Neural progenitor cell (in vitro differentiated cells): ENCODE results near the gene EFCAB8. TPM values are rescaled to one million over a fixed set of nuclear protein-coding genes. Genes with fewer than 3 reads are reported as not detected.

Source experiments
- DNase-seq: peaks from one replicate; pipeline ENCODE4 v3.0.0-alpha.2; 2016; ENCODE audit warnings: low spot score
- H2AFZ ChIP-seq: fragments of 200-600 bp; sonication (generic); replicated peaks from 2 replicates; pipeline ENCODE4 v1.6.1; 2016; ENCODE audit warnings: antibody characterized with exemption
- H3F3A ChIP-seq: fragments of 200-600 bp; sonication (generic); 2 replicates; pipeline ENCODE4 v1.6.1; 2016; ENCODE audit warnings: antibody characterized with exemption, low read depth
- H3K27ac ChIP-seq: fragments of 200-600 bp; sonication (generic); 2 replicates; pipeline ENCODE4 v1.5.1; 2016; ENCODE audit warnings: mild to moderate bottlenecking
- H3K27me3 ChIP-seq: fragments of 200-600 bp; sonication (generic); 2 replicates; pipeline ENCODE4 v1.6.1; 2016; ENCODE audit warnings: mild to moderate bottlenecking, moderate library complexity
- H3K36me3 ChIP-seq: fragments of 200-600 bp; sonication (generic); 2 replicates; pipeline ENCODE4 v1.5.1; 2016
- H3K4me1 ChIP-seq: fragments of 200-600 bp; sonication (generic); 2 replicates; pipeline ENCODE4 v1.6.1; 2016; ENCODE audit warnings: mixed run types
- H3K4me2 ChIP-seq: fragments of 200-600 bp; sonication (generic); 2 replicates; pipeline ENCODE4 v1.6.1; 2016
- H3K4me3 ChIP-seq: fragments of 200-600 bp; sonication (generic); 2 replicates; pipeline ENCODE4 v1.5.1; 2016
- H3K79me2 ChIP-seq: fragments of 200-600 bp; sonication (generic); 2 replicates; pipeline ENCODE4 v1.6.1; 2016; ENCODE audit warnings: low read depth
- H3K9ac ChIP-seq: fragments of 200-600 bp; sonication (generic); 2 replicates; pipeline ENCODE4 v1.6.1; 2016
- H3K9me3 ChIP-seq: fragments of 200-600 bp; sonication (generic); 2 replicates; pipeline ENCODE4 v1.5.1; 2016; ENCODE audit warnings: low read depth
- H4K20me1 ChIP-seq: fragments of 200-600 bp; sonication (generic); 2 replicates; pipeline ENCODE4 v1.6.1; 2016; ENCODE audit warnings: low read depth
- H3K27ac Mint-ChIP-seq: 3 replicates; pipeline ENCODE4 v1.8.0; 2021; ENCODE audit warnings: mixed read lengths
- H3K27me3 Mint-ChIP-seq: 2 replicates; pipeline ENCODE4 v1.8.0; 2022; ENCODE audit warnings: low read depth, mild to moderate bottlenecking, inconsistent platforms, moderate library complexity, mixed read lengths; ENCODE audit not compliant: insufficient read depth
- H3K36me3 Mint-ChIP-seq: 3 replicates; pipeline ENCODE4 v1.8.0; 2021; ENCODE audit warnings: mixed read lengths
- H3K4me1 Mint-ChIP-seq: 3 replicates; pipeline ENCODE4 v1.8.0; 2021; ENCODE audit warnings: mixed read lengths
- H3K4me3 Mint-ChIP-seq: 3 replicates; pipeline ENCODE4 v1.8.0; 2021; ENCODE audit warnings: mild to moderate bottlenecking, moderate library complexity, mixed read lengths
- H3K9me3 Mint-ChIP-seq: 3 replicates; pipeline ENCODE4 v1.8.0; 2020; ENCODE audit warnings: mixed read lengths
- CTCF ChIP-seq: fragments of 200-600 bp; sonication (generic); IDR thresholded peaks from 2 replicates; pipeline ENCODE4 v1.5.1; 2017; ENCODE audit warnings: antibody characterized with exemption, mild to moderate bottlenecking
- EZH2 ChIP-seq: fragments of 200-600 bp; sonication (generic); IDR thresholded peaks from 2 replicates; pipeline ENCODE4 v1.6.1; 2017; ENCODE audit warnings: antibody characterized with exemption, mild to moderate bottlenecking, moderate library complexity
- EZH2phosphoT487 ChIP-seq: fragments of 200-600 bp; sonication (generic); IDR thresholded peaks from 2 replicates; pipeline ENCODE4 v1.6.1; 2017; ENCODE audit warnings: antibody characterized with exemption
- total RNA-seq: library from RNA; depleted of rRNA; stranded (reverse); fragments of >200 nt; gene quantifications from 2 replicates; pipeline ENCODE4 v1.2.3, GENCODE V29; 2015; ENCODE audit warnings: low replicate concordance

EFCAB8 gene
- total RNA-seq, 1 donor from 2014 or later, result not detected

- Histone ChIP-seq H3F3A (no peaks in the 10 kb centered on the region), H3K79me2 (no peaks in the 10 kb centered on the region), H3K4me1 (no peaks in the 10 kb centered on the region), H2AFZ (no peak within 1 kb of the TSS), H3K27me3 (no peaks in the 10 kb centered on the region), H3K36me3 (no peaks in the 10 kb centered on the region), H3K27ac (no peak within 1 kb of the TSS), H3K9me3 (no peaks in the 10 kb centered on the region), H3K4me2 (no peak within 1 kb of the TSS), H3K9ac (no peak within 1 kb of the TSS), H3K4me3 (no peak within 1 kb of the TSS), H4K20me1 (no peaks in the 10 kb centered on the region)
- H3K36me3 Mint-ChIP-seq, result no peaks in the 10 kb centered on the region
- DNase-seq, result no peak
- TF ChIP-seq EZH2phosphoT487, result no peak
- TF ChIP-seq EZH2, result no peak
- no peak for TF ChIP-seq CTCF
- H3K4me3 Mint-ChIP-seq, result no peak within 1 kb of the TSS
- H3K9me3 Mint-ChIP-seq, result peaks cover 2% of the 10 kb centered on the region
- H3K27ac Mint-ChIP-seq, result peak within 1 kb of the TSS; percentile 57
- H3K27me3 Mint-ChIP-seq, result peaks cover 18% of the 10 kb centered on the region
- peaks cover 26% of the 10 kb centered on the region for H3K4me1 Mint-ChIP-seq
Measured at GRCh38 chr20:33007376-33008335, 148.9 kb downstream of the EFCAB8 start, which contains the start of gene BPIFB2. BPIFB2 (plus strand) TSS chr20:33007704; CDS start chr20:33008575, 871 bp downstream.

- peaks cover 18% of the 10 kb centered on the region for H3K27me3 Mint-ChIP-seq
- Histone ChIP-seq H3K27me3 (no peaks in the 10 kb centered on the region), H3K4me1 (no peaks in the 10 kb centered on the region), H3K27ac (no peak overlapping the region), H3K4me2 (no peak overlapping the region), H3K36me3 (no peaks in the 10 kb centered on the region), H3K4me3 (no peak overlapping the region), H4K20me1 (no peaks in the 10 kb centered on the region), H3K9me3 (no peaks in the 10 kb centered on the region), H3F3A (no peaks in the 10 kb centered on the region), H2AFZ (no peak overlapping the region), H3K79me2 (no peaks in the 10 kb centered on the region), H3K9ac (no peak overlapping the region)
- H3K27ac Mint-ChIP-seq, result peak overlapping the region; percentile 61
- TF ChIP-seq EZH2phosphoT487, result no peak
- no peak for TF ChIP-seq EZH2
- TF ChIP-seq CTCF, result no peak
- DNase-seq, result no peak
- no peaks in the 10 kb centered on the region for H3K36me3 Mint-ChIP-seq
- no peak overlapping the region for H3K4me3 Mint-ChIP-seq
- peaks cover 29% of the 10 kb centered on the region for H3K4me1 Mint-ChIP-seq
- H3K9me3 Mint-ChIP-seq, result peaks cover 2% of the 10 kb centered on the region
Measured at GRCh38 chr20:33008336-33009213, 149.9 kb downstream of the EFCAB8 start.

- no peaks in the 10 kb centered on the region for H3K36me3 Mint-ChIP-seq
- TF ChIP-seq EZH2phosphoT487, result no peak
- TF ChIP-seq EZH2, result no peak
- no peak for TF ChIP-seq CTCF
Measured at GRCh38 chr20:33009214-33010132, 150.8 kb downstream of the EFCAB8 start.

More at GRCh38 chr20:33009214-33010132, 150.8 kb downstream of the EFCAB8 start:
- no peaks in the 10 kb centered on the region for H3K9me3 ChIP-seq
- peaks cover 2% of the 10 kb centered on the region for H3K9me3 Mint-ChIP-seq
- H3K4me1 Mint-ChIP-seq, result peaks cover 31% of the 10 kb centered on the region
- no peaks in the 10 kb centered on the region for H4K20me1 ChIP-seq
- no peak overlapping the region for H3K4me2 ChIP-seq
- H3K4me3 ChIP-seq, result no peak overlapping the region
- H3K27me3 ChIP-seq, result no peaks in the 10 kb centered on the region
- DNase-seq, result no peak
- H3K27ac ChIP-seq, result no peak overlapping the region
- peak overlapping the region; percentile 41 for H3K4me3 Mint-ChIP-seq
- H3K4me1 ChIP-seq, result no peaks in the 10 kb centered on the region
- H3K27me3 Mint-ChIP-seq, result peaks cover 18% of the 10 kb centered on the region
- no peaks in the 10 kb centered on the region for H3F3A ChIP-seq
- H3K9ac ChIP-seq, result no peak overlapping the region
- H3K27ac Mint-ChIP-seq, result peak overlapping the region; percentile 61
- no peak overlapping the region for H2AFZ ChIP-seq
- H3K79me2 ChIP-seq, result no peaks in the 10 kb centered on the region
- no peaks in the 10 kb centered on the region for H3K36me3 ChIP-seq
